OCI-LY7 (cell line): ENCODE data around the gene GLDN. TPM values are rescaled to one million over a fixed set of nuclear protein-coding genes. Genes with fewer than 3 reads are reported as not detected.

Experiments used
- BruUV-seq: library from RNA; stranded (reverse); fragments of 400-500 nt; replicated peaks from 2 replicates; lab custom pipeline; 2021; lab: Mats Ljungman, UMichigan
- CTCF ChIA-PET: fragments of 300-600 bp; sonication (Branson Sonifier 250); formaldehyde crosslinking; loops from one replicate; lab custom pipeline; 2022; ENCODE audit warnings: antibody characterized with exemption; ENCODE audit not compliant: unreplicated experiment; lab: Charles Lee
- POLR2A ChIA-PET: fragments of 300-600 bp; sonication (Branson Sonifier 250); formaldehyde crosslinking; loops from one replicate; lab custom pipeline; 2022; ENCODE audit warnings: antibody characterized with exemption; lab: Charles Lee
- DNase-seq: peaks from one replicate; pipeline ENCODE4 v3.0.0-alpha.2; 2015; ENCODE audit warnings: low spot score
- H2AFZ ChIP-seq: fragments of 200-600 bp; sonication (generic), shearing (Covaris generic); 2 replicates; pipeline ENCODE4 v1.6.1; 2014; ENCODE audit warnings: mild to moderate bottlenecking, antibody characterized with exemption, low read length, moderate library complexity
- H3K27ac ChIP-seq: fragments of 200-600 bp; sonication (generic); 2 replicates; pipeline ENCODE4 v1.5.1; 2014; ENCODE audit warnings: mixed run types, low read depth, mild to moderate bottlenecking, moderate library complexity, low read length, inconsistent platforms; ENCODE audit not compliant: poor library complexity, severe bottlenecking
- H3K36me3 ChIP-seq: fragments of 200-600 bp; sonication (generic); 2 replicates; pipeline ENCODE4 v1.6.1; 2014; ENCODE audit warnings: mild to moderate bottlenecking, antibody characterized with exemption, low read length, moderate library complexity, mixed read lengths; ENCODE audit not compliant: insufficient read depth
- H3K4me1 ChIP-seq: fragments of 200-600 bp; sonication (generic); 2 replicates; pipeline ENCODE4 v1.5.1; 2014; ENCODE audit warnings: mild to moderate bottlenecking, low read length; ENCODE audit not compliant: insufficient read depth, poor library complexity, severe bottlenecking
- H3K4me2 ChIP-seq: fragments of 200-600 bp; sonication (generic); 2 replicates; pipeline ENCODE4 v1.6.1; 2014; ENCODE audit warnings: mild to moderate bottlenecking, low read length
- H3K4me3 ChIP-seq: fragments of 200-600 bp; sonication (generic); 2 replicates; pipeline ENCODE4 v1.5.1; 2014; ENCODE audit warnings: mild to moderate bottlenecking, low read depth, low read length; ENCODE audit not compliant: poor library complexity, severe bottlenecking
- H3K79me2 ChIP-seq: fragments of 200-600 bp; sonication (generic); 2 replicates; pipeline ENCODE4 v1.6.1; 2016; ENCODE audit warnings: low read depth, mild to moderate bottlenecking, low read length, moderate library complexity, mixed read lengths; ENCODE audit not compliant: insufficient read depth
- H3K9me2 ChIP-seq: fragments of 200-600 bp; sonication (generic); 2 replicates; pipeline ENCODE4 v1.6.1; 2016; ENCODE audit warnings: mild to moderate bottlenecking, low read length, mixed read lengths; ENCODE audit not compliant: insufficient read depth
- H3K9me3 ChIP-seq: fragments of 200-600 bp; sonication (generic); 2 replicates; pipeline ENCODE4 v1.6.1; 2014; ENCODE audit warnings: mild to moderate bottlenecking, mixed run types, low read length, mixed read lengths
- H4K20me1 ChIP-seq: fragments of 200-600 bp; sonication (generic); 2 replicates; pipeline ENCODE4 v1.6.1; 2014; ENCODE audit warnings: mild to moderate bottlenecking, antibody characterized with exemption, low read length, moderate library complexity, mixed read lengths; ENCODE audit not compliant: insufficient read depth
- CTCF ChIP-seq: fragments of 200-600 bp; sonication (generic); conservative IDR thresholded peaks from 2 replicates; pipeline ENCODE4 v1.5.1; 2014; ENCODE audit warnings: mild to moderate bottlenecking, antibody characterized with exemption, low read length, moderate library complexity, mixed read lengths
- EZH2phosphoT487 ChIP-seq: fragments of 200-600 bp; sonication (generic); IDR thresholded peaks from 2 replicates; pipeline ENCODE4 v1.6.1; 2018; ENCODE audit warnings: low read depth, borderline replicate concordance, mild to moderate bottlenecking, mixed run types, antibody characterized with exemption, low read length, moderate library complexity, mixed read lengths
- intact Hi-C: fragments of 100-400 bp; cut with micrococcal nuclease; formaldehyde crosslinking; loops from one replicate; pipeline ENCODE4 v1.10.0; 2022; ENCODE audit not compliant: unreplicated experiment
- total RNA-seq, 2 experiments: library from RNA; depleted of rRNA in 1 of 2; stranded (reverse); fragments of >200 nt in 1 of 2; shearing (Covaris generic) in 1 of 2; gene quantifications; 2 replicates each; pipeline ENCODE4 v1.2.3, GENCODE V29; 2014 to 2022

The GLDN gene
- total RNA-seq, 2 experiments from 2014 or later, result not detected

GRCh38 chr15:51366920-51367319 lies 25.5 kb downstream of the GLDN start:
- Histone ChIP-seq H4K20me1 (no peaks in the 10 kb centered on the region), H3K9me2 (no peaks in the 10 kb centered on the region), H2AFZ (no peak overlapping the region), H3K4me2 (no peak overlapping the region), H3K9me3 (no peaks in the 10 kb centered on the region), H3K4me3 (no peak overlapping the region), H3K79me2 (no peaks in the 10 kb centered on the region), H3K4me1 (no peaks in the 10 kb centered on the region), H3K36me3 (no peaks in the 10 kb centered on the region), H3K27ac (no peak overlapping the region)
- TF ChIP-seq CTCF, result no peak
- no peak for DNase-seq
- POLR2A ChIA-PET, result no interaction called here
- CTCF ChIA-PET, result no interaction called here
- intact Hi-C loops, result no loop called here
- no TSS peak for BruUV-seq

GRCh38 chr15:51367322-51367976 lies 26.0 kb downstream of the GLDN start:
- no peak overlapping the region for H3K4me3 ChIP-seq
- TF ChIP-seq CTCF (no peak), EZH2phosphoT487 (no peak)
- BruUV-seq, result no TSS peak
- H2AFZ ChIP-seq, result no peak overlapping the region
- DNase-seq, result no peak
- H3K27ac ChIP-seq, result no peak overlapping the region
- no peaks in the 10 kb centered on the region for H3K9me3 ChIP-seq
- intact Hi-C loops, result no loop called here
- no peaks in the 10 kb centered on the region for H3K79me2 ChIP-seq
- H4K20me1 ChIP-seq, result no peaks in the 10 kb centered on the region
- POLR2A ChIA-PET, result no interaction called here
- no peaks in the 10 kb centered on the region for H3K36me3 ChIP-seq
- H3K4me1 ChIP-seq, result no peaks in the 10 kb centered on the region
- CTCF ChIA-PET, result no interaction called here
- no peak overlapping the region for H3K4me2 ChIP-seq
- no peaks in the 10 kb centered on the region for H3K9me2 ChIP-seq

GRCh38 chr15:51368307-51368706 lies 26.9 kb downstream of the GLDN start:
- intact Hi-C loops, result no loop called here
- ChIA-PET CTCF (no interaction called here), POLR2A (interaction anchor here (0.6 kb wide), 2 partner anchors 14 to 55 kb away, joined by 3 to 4 read pairs; no protein-coding TSS in a partner anchor)
- H3K27ac ChIP-seq, result no peak overlapping the region
- no peak overlapping the region for H3K4me2 ChIP-seq
- TF ChIP-seq CTCF (no peak), EZH2phosphoT487 (no peak)
- no peaks in the 10 kb centered on the region for H3K4me1 ChIP-seq
- no peak overlapping the region for H3K4me3 ChIP-seq
- H3K9me3 ChIP-seq, result no peaks in the 10 kb centered on the region
- BruUV-seq, result no TSS peak
- H3K9me2 ChIP-seq, result no peaks in the 10 kb centered on the region
- H3K36me3 ChIP-seq, result no peaks in the 10 kb centered on the region
- H3K79me2 ChIP-seq, result no peaks in the 10 kb centered on the region
- H2AFZ ChIP-seq, result no peak overlapping the region
- H4K20me1 ChIP-seq, result no peaks in the 10 kb centered on the region
- DNase-seq, result no peak
